Activated CD8-positive, alpha-beta memory T cell treated with anti-CD3 and anti-CD28 coated beads for 1 hour (primary cell): ENCODE results near the gene RUBCN.
"Not testable (repeated sequence)": the region's sequence is repeated elsewhere in the genome, so short reads cannot be mapped to it uniquely, and the experiment has no call there.

ENCODE experiments used
- DNase-seq, 2 donors: peaks; one replicate each; pipeline ENCODE4 v3.0.0-alpha.2; 2020; ENCODE audit warnings: low read depth in 1 of 2; ENCODE audit errors: extremely low read depth in 1 of 2

Gene RUBCN

DNA sequence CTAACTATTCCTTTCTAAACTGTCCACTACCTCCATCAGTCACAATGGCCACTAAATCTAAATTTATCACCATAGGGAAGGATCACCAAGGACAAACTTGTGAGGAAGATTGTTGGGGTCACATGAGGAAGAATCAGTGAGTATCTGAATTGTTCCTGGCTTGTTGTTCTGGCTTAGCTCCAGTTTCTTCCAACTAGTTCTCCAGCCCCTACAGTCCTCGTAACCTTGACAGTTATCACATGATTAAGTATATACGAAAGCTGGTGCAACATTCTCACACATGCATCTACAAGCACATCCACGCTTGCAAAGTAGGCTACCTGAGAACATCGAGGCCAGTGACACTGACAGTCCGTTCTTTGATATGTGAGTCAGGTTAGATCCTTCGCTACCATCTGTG lies 46.0 kb downstream of the RUBCN start:
- no peak for DNase-seq

- no peak for DNase-seq
Observed at GRCh38 chr3:197687570-197687969, 49.1 kb downstream of the RUBCN start.

DNA sequence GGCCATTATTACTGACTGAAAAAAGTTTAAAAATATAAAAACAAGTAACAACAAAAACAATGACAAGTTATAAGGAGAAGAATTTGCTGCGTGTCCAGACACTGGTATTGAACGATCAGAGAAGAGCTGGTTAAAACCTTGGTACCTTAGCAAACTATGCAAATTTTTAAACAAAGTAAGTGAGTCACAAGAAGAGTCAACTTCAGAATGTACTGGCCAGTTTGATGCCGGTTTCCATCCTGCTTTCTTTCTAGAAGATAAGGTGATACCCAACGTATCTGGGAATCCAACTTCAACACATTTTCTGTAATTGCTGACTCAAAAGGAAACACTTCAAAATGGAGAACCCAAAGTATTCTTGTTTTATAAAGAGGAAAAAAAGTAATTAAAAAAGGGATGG lies 49.8 kb downstream of the RUBCN start:
- no peak for DNase-seq

DNA sequence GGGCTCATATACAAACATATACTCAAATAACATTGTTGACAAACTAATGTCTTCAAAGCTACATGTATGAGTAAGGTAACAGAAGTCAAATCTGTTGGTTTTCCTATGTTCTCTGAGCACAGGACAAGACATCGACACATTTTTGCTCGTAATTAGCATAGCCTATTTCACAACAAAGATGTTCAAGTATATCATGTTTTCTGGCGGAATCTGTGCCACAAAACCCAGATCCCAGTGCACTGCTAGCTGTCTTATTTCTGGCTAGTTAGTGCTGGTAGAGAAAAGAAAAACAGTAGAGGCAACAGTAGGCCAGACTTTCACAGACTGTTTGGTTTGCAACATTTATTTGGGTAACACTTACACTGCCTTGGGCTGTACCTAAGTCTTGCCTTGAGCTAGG lies 51.2 kb downstream of the RUBCN start:
- no peak for DNase-seq

DNA sequence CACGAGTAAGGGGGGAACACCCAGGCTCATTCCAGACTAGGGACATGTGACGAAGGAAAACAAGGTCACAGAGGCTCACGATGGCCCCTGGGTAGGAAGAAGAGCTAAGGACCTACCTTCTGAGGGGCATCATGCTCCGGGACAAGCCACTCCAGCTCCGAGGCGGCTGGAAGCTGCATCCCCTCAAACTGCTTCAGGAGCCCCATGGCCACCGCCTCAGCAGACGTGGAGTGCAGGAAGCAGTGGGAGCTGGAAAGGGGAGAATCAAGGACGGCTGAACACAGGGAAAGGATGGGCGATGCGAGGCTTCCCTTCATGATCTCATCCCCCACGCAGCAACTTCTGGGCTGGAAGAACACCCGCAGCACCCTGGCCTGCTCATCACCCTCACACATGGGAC lies 53.5 kb downstream of the RUBCN start:
- DNase-seq = no peak

- no peak for DNase-seq
Observed at GRCh38 chr3:197682713-197683112, 54.0 kb downstream of the RUBCN start.

DNA sequence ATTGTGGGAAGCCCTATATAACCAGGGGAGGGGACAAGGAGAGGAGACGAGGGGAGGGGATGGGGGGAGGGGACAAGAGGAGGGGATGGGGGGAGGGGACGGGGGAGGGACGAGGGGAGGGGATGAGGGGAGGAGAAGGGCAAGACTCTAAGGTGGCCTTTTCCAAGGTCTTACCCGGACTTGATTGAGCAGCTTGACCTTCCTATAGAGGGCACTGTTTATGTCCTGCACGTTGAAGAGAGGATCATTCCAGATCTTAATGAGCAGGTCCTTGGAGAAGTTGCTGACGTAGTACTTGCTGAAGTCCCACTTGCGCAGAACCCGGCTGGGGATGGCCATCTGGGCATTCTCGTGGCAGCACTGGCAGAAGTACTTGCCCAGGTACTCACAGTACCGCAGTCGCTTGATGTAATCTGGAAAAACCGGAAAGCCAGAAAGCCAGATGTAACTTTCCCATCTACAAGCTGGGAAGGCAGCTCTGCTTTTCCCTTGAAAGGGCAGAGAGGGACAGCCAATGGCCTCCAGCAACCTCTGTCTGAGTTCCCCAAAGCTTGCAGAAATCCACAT lies 55.7 kb downstream of the RUBCN start:
- DNase-seq = no peak

DNA sequence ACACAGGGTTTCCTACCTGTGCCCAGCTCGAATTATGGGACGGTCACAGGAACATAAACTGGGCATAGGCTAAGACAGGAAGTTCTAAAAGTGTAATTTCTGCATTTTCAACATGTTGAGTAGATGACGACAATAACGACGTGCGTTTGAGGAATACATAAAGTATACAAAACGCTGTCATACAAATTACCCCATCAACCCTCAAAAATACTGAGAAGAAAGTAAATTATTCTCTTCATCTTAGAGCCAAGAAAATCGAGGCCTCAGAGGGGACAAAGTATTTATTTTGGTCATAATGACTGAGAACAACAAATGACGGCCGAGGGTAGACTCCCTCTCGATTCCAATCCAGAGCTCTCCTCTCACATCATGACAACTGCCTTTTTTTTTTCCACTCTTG lies 60.8 kb downstream of the RUBCN start:
- no peak for DNase-seq

DNA sequence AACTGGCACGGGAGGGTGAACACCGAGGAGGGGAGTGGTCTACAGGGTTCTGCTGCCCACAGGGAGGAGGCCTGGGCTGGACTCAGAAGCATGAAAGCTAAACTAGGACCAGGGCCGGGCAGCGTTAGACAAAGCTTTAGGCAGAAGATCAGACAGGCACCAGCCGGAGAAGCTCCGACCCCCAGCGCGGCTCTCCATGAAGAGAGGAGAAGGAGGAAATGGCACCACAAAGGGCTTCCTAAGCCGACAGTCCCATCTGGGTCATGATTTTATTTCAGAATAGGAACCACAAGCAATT lies 61.2 kb downstream of the RUBCN start:
- no peak for DNase-seq

DNA sequence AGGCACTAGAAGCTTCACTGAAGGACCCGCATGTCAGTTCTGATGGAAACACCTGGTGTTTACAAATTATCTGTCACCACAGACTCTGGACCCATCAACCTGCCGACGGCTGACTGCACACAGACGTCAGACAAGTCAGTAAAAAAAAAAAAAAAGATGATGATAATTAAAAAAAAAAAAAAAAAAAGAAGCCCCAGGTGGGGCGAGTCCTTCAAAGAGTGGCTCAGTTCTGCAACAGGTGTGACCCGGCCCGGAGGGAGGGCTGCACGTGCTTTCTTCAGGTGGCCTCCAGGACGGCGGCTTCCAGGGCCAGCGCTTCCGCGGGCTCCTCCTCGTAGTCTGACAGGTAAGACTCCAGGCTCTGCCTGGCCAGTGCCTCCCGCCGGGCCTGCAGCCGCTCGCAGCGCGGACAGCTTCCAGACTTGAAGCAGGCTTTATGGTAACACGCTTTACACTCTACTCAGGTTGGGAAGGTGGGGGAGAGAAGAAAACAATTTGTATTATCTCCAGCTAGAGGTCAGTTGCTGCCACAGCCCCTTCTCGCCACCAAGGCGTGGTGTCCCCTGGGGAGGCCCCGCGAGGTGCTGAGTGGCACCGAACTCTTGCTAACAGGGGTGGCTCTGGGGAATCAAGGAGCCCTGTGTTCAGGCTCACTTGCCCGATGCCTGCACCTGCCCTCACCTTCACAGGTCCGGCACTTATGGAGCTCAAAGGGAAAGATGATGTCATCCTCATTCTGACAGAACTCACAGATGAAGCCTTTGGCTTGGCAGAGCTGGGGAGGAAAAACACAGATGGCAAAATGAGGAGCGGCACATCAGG lies 61.8 kb downstream of the RUBCN start:
- no peak for DNase-seq

DNA sequence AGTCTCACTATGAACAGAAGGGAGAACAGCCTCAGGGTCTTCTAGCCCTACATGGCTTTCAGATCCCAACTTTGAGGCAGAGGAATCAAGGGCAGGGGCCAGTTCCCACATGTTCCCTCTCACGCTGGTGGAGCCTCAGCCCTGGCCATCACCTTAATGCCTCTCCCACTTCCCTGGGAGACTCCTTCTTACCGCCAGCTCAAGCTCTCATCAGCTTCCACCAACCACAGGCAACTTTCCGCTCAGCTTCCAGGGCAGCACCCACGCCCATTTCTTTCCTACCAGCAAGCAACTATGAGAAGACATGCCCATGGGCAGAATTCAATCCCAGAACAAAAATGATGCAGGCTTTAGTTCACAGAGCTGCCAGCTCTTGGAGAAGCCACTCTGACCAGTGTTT lies 63.5 kb downstream of the RUBCN start:
- DNase-seq = no peak

GRCh38 chr3:197670361-197670760 lies 66.3 kb downstream of the RUBCN start:
- no peak for DNase-seq

DNA sequence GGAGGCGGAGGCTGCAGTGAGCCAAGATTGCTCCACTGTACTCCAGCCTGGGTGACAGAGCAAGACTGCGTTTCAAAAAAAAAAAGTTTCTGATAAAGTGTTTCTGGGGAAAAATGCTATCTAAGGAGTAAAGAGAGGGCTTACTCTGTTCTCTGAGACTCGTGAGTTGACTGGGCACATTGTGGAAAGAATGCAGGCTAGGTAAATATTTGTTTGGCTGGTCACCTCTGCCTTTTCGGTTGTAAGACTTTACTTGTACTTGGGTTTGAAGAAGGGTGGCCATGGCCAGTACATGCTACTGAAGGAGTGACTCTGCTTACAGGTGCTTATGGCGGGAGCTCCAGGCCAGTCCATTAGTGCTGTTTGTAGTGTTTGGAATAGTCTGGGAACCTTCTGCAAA lies 68.7 kb downstream of the RUBCN start:
- DNase-seq = no peak

DNA sequence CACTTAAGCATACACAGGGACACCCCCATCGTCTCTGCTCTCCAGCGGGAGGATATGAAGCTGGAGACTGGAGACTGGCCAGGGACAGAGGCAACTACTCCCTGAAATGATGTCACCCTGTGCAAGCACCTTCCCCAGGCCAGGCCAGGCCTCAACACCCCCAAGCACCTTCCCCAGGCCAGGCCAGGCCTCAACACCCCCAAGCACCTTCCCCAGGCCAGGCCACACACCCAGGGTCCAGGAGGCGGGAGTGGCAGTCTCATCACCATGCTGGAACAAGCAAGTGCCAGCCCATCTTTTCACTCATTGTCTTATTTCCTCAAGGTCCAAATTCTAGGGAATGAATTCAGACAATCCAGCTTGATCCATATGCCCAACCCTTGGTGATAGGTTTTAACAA lies 69.4 kb downstream of the RUBCN start:
- not testable (repeated sequence) for DNase-seq

- not testable (repeated sequence) for DNase-seq
Observed at GRCh38 chr3:197666221-197666842, 70.4 kb downstream of the RUBCN start.

DNA sequence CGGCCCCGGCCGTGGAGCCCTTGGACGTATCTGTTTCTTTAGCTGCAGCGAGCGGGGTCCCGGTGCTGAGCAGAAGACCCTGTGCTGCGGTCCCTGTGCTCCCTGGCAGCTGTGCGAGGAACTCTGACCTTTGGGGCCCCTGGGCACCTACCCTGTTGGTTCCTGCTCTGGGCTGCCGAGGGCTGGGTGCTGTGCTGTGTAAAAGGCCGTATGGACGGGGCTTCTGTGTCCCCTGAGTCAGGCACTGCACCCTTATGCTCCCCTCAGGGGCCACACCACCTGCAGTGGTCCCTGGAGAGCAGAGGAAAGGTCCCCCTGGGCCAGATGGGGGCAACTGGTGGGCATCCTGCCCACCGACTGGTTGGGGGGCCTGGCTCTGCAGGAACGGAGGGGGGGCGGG lies 71.2 kb downstream of the RUBCN start:
- not testable (repeated sequence) for DNase-seq

DNA sequence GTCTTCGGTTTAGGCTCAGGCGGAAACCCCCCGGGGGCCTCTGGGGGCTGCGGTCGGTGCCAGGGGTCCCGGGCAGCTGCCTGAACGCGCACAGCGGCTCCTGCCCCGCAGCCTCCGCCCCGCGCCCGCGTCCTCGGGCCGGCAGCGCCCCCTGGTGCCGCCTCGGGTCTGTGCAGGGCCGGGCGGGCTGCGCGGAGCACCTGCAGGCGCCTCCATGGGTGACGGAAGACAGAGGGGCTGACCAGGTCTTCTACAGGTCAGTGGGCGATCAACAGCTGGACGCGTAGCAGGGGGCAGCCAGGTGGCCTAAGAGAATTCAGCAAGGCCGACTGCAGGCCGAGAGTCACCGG lies 71.6 kb downstream of the RUBCN start:
- not testable (repeated sequence) for DNase-seq

GRCh38 chr3:197664414-197665141 lies 72.1 kb downstream of the RUBCN start:
- DNase-seq = not testable (repeated sequence)

DNA sequence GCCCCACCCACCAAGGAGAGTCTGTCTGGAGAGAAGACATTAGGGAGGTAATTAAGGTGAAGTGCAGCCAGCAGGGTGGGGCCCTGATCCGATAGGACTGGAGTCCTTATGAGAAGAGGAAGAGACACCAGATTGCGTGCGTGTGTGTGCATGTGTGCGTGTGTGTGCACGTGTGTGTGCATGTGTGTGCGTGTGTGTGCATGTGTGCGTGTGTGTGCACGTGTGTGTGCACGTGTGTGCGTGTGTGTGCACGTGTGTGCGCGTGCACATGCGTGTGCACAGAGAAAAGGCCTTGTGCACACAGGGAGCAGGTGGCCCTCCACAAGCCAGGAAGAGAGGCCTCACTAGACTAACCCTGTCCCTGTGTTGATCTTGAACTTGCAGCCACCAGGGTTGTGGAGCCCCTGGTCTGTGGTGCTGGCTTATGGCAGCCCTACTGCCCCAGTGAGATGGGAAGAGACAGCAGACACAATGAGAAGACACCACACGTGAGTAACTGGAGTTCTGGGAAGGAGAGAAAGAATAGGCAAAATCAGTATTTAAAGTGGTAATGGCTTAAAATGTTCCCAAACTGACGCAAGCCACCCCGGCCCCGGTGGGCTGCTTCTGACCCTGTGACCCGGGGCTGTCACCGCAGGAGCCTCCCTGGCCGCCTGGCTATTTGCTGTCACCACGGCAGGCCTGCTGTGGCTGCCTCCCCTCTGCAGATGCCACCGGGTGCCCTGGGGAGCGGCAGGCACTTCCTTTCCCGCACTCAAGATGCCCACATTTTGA lies 73.2 kb downstream of the RUBCN start:
- not testable (repeated sequence) for DNase-seq

DNA sequence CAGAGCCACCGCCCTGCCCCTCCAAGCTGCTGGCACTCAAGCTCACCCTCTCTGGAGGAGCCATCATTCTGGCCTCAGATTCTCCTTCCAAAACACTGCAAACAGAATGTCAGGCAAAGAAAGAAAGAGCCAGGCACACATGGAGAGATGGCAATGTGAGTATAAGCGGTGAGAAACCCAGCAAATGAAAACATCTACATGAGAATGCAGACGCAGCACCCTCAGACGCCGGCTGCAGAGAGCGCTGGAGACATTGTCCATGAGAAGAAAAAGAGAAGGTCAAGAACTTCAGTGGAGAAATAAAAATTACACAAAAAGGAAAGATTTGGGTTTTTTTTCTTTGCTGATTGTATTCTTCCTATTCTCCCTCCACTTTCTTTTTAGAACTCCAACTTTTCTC lies 74.4 kb downstream of the RUBCN start:
- not testable (repeated sequence) for DNase-seq

- not testable (repeated sequence) for DNase-seq
Observed at GRCh38 chr3:197661874-197662273, 74.8 kb downstream of the RUBCN start.
